Measurements from ENCODE around the gene SLC13A1.

GRCh38 chr7:123070702-123071286, 129.0 kb downstream of the SLC13A1 start:
- TF ChIP-seq, protein P1, sequence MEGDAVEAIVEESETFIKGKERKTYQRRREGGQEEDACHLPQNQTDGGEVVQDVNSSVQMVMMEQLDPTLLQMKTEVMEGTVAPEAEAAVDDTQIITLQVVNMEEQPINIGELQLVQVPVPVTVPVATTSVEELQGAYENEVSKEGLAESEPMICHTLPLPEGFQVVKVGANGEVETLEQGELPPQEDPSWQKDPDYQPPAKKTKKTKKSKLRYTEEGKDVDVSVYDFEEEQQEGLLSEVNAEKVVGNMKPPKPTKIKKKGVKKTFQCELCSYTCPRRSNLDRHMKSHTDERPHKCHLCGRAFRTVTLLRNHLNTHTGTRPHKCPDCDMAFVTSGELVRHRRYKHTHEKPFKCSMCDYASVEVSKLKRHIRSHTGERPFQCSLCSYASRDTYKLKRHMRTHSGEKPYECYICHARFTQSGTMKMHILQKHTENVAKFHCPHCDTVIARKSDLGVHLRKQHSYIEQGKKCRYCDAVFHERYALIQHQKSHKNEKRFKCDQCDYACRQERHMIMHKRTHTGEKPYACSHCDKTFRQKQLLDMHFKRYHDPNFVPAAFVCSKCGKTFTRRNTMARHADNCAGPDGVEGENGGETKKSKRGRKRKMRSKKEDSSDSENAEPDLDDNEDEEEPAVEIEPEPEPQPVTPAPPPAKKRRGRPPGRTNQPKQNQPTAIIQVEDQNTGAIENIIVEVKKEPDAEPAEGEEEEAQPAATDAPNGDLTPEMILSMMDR (IDR thresholded peaks at IDR 0.05): no peak
- no peak for TF ChIP-seq POLR2A (IDR thresholded peaks at IDR 0.05)

All from lower leg skin (tissue), 3 donors.